Measurements from ENCODE around the gene SEC14L5. TPM values are rescaled to one million over a fixed set of nuclear protein-coding genes. Genes with fewer than 3 reads are reported as not detected.

The SEC14L5 gene
- total and polyA plus RNA-seq, 5 donors from 2014 or later = 1.5 TPM; not detected in 4

- no peaks in the 10 kb centered on the region for H3K36me3 Mint-ChIP-seq
- no peak for ATAC-seq (ENCODE audit: low read depth in 2 of 2)
Measured at GRCh38 chr16:4972938-4973587, 14.9 kb downstream of the SEC14L5 start.

GRCh38 chr16:4976079-4976478 is 17.9 kb downstream of the SEC14L5 start:
- ATAC-seq (ENCODE audit: low read depth in 2 of 2) (peak in 1 of 2 donors; percentile 46), DNase-seq (no peak)
- H3K4me1 Mint-ChIP-seq = no peaks in the 10 kb centered on the region

More at GRCh38 chr16:4972938-4973587, 14.9 kb downstream of the SEC14L5 start:
- no peak overlapping the region for H3K27ac ChIP-seq (ENCODE audit: insufficient read depth, low read length, poor library complexity, severe bottlenecking)
- no peaks in the 10 kb centered on the region for H3K4me1 ChIP-seq (ENCODE audit: control insufficient read depth, insufficient read depth, low read length, poor library complexity, severe bottlenecking)
- Mint-ChIP-seq H3K4me1 (no peaks in the 10 kb centered on the region), H3K27ac (peak overlapping the region in 1 of 3 donors; percentile 74), H3K27me3 (peaks cover 19% of the 10 kb centered on the region), H3K4me3 (no peak overlapping the region), H3K9me3 (peaks cover 0 to 4% (median 0%) of the 10 kb centered on the region in 7 donors)
- H3K27me3 ChIP-seq (ENCODE audit: control insufficient read depth, insufficient read depth, low read length) = no peaks in the 10 kb centered on the region
- no peak overlapping the region for H3K4me3 ChIP-seq (ENCODE audit: low read depth, low read length)
- no peaks in the 10 kb centered on the region for H3K36me3 ChIP-seq (ENCODE audit: control insufficient read depth, insufficient read depth, low read length)
- DNase-seq = peak in 1 of 3 donors; percentile 41
- no peaks in the 10 kb centered on the region for H3K9me3 ChIP-seq (ENCODE audit: control insufficient read depth in 2 of 2, low read length in 2 of 2)

GRCh38 chr16:4976611-4977145 is 18.5 kb downstream of the SEC14L5 start:
- DNase-seq = no peak
- H3K36me3 Mint-ChIP-seq = no peaks in the 10 kb centered on the region
- H3K27me3 Mint-ChIP-seq = peaks cover 14% of the 10 kb centered on the region
- no peaks in the 10 kb centered on the region for H3K9me3 ChIP-seq (ENCODE audit: control insufficient read depth in 2 of 2, low read length in 2 of 2)
- no peak overlapping the region for H3K4me3 Mint-ChIP-seq
- no peaks in the 10 kb centered on the region for H3K36me3 ChIP-seq (ENCODE audit: control insufficient read depth, insufficient read depth, low read length)
- peaks cover 0 to 4% (median 0%) of the 10 kb centered on the region in 7 donors for H3K9me3 Mint-ChIP-seq
- no peaks in the 10 kb centered on the region for H3K4me1 ChIP-seq (ENCODE audit: control insufficient read depth, insufficient read depth, low read length, poor library complexity, severe bottlenecking)
- H3K4me3 ChIP-seq (ENCODE audit: low read depth, low read length) = no peak overlapping the region
- no peak overlapping the region for H3K27ac ChIP-seq (ENCODE audit: insufficient read depth, low read length, poor library complexity, severe bottlenecking)
- H3K4me1 Mint-ChIP-seq = no peaks in the 10 kb centered on the region
- no peaks in the 10 kb centered on the region for H3K27me3 ChIP-seq (ENCODE audit: control insufficient read depth, insufficient read depth, low read length)
- ATAC-seq (ENCODE audit: low read depth in 2 of 2) = no peak
- H3K27ac Mint-ChIP-seq = no peak overlapping the region

More at GRCh38 chr16:4976079-4976478, 17.9 kb downstream of the SEC14L5 start:
- Histone ChIP-seq H3K27me3 (ENCODE audit: control insufficient read depth, insufficient read depth, low read length) (no peaks in the 10 kb centered on the region), H3K4me3 (ENCODE audit: low read depth, low read length) (no peak overlapping the region), H3K27ac (ENCODE audit: insufficient read depth, low read length, poor library complexity, severe bottlenecking) (no peak overlapping the region), H3K4me1 (ENCODE audit: control insufficient read depth, insufficient read depth, low read length, poor library complexity, severe bottlenecking) (no peaks in the 10 kb centered on the region), H3K9me3 (ENCODE audit: control insufficient read depth in 2 of 2, low read length in 2 of 2) (no peaks in the 10 kb centered on the region), H3K36me3 (ENCODE audit: control insufficient read depth, insufficient read depth, low read length) (no peaks in the 10 kb centered on the region)
- H3K36me3 Mint-ChIP-seq = no peaks in the 10 kb centered on the region
- H3K27me3 Mint-ChIP-seq = peaks cover 14% of the 10 kb centered on the region
- H3K4me3 Mint-ChIP-seq = no peak overlapping the region
- H3K9me3 Mint-ChIP-seq = peaks cover 0 to 4% (median 0%) of the 10 kb centered on the region in 7 donors
- H3K27ac Mint-ChIP-seq = no peak overlapping the region

- peaks cover 9% of the 10 kb centered on the region for H3K27me3 Mint-ChIP-seq
- H3K36me3 Mint-ChIP-seq = no peaks in the 10 kb centered on the region
- DNase-seq (no peak), ATAC-seq (ENCODE audit: low read depth in 2 of 2) (no peak)
- Histone ChIP-seq H3K36me3 (ENCODE audit: control insufficient read depth, insufficient read depth, low read length) (no peaks in the 10 kb centered on the region), H3K27me3 (ENCODE audit: control insufficient read depth, insufficient read depth, low read length) (no peaks in the 10 kb centered on the region), H3K27ac (ENCODE audit: insufficient read depth, low read length, poor library complexity, severe bottlenecking) (no peak overlapping the region), H3K4me3 (ENCODE audit: low read depth, low read length) (no peak overlapping the region), H3K4me1 (ENCODE audit: control insufficient read depth, insufficient read depth, low read length, poor library complexity, severe bottlenecking) (no peaks in the 10 kb centered on the region), H3K9me3 (ENCODE audit: control insufficient read depth in 2 of 2, low read length in 2 of 2) (peaks cover 0 to under 1% of the 10 kb centered on the region in 2 experiments)
- H3K4me1 Mint-ChIP-seq = no peaks in the 10 kb centered on the region
- peaks cover 0 to 4% (median under 1%) of the 10 kb centered on the region in 7 donors for H3K9me3 Mint-ChIP-seq
- no peak overlapping the region for H3K27ac Mint-ChIP-seq
- no peak overlapping the region for H3K4me3 Mint-ChIP-seq
Measured at GRCh38 chr16:4979164-4979563, 21.0 kb downstream of the SEC14L5 start.

- Mint-ChIP-seq H3K27me3 (peaks cover 12% of the 10 kb centered on the region), H3K36me3 (no peaks in the 10 kb centered on the region), H3K4me1 (no peaks in the 10 kb centered on the region), H3K27ac (no peak overlapping the region), H3K4me3 (no peak overlapping the region), H3K9me3 (peaks cover 0 to 8% (median 2%) of the 10 kb centered on the region in 7 donors)
- Histone ChIP-seq H3K36me3 (ENCODE audit: control insufficient read depth, insufficient read depth, low read length) (no peaks in the 10 kb centered on the region), H3K4me1 (ENCODE audit: control insufficient read depth, insufficient read depth, low read length, poor library complexity, severe bottlenecking) (no peaks in the 10 kb centered on the region), H3K27ac (ENCODE audit: insufficient read depth, low read length, poor library complexity, severe bottlenecking) (no peak overlapping the region), H3K27me3 (ENCODE audit: control insufficient read depth, insufficient read depth, low read length) (no peaks in the 10 kb centered on the region), H3K4me3 (ENCODE audit: low read depth, low read length) (no peak overlapping the region), H3K9me3 (ENCODE audit: control insufficient read depth in 2 of 2, low read length in 2 of 2) (peaks cover 0 to 5% of the 10 kb centered on the region in 2 experiments)
- DNase-seq (no peak), ATAC-seq (ENCODE audit: low read depth in 2 of 2) (no peak)
Measured at GRCh38 chr16:4979736-4980660, 21.9 kb downstream of the SEC14L5 start.

- H3K36me3 ChIP-seq (ENCODE audit: control insufficient read depth, insufficient read depth, low read length) = no peaks in the 10 kb centered on the region
- no peaks in the 10 kb centered on the region for H3K36me3 Mint-ChIP-seq
- no peak overlapping the region for H3K4me3 Mint-ChIP-seq
- no peak overlapping the region for H3K27ac Mint-ChIP-seq
- no peaks in the 10 kb centered on the region for H3K27me3 ChIP-seq (ENCODE audit: control insufficient read depth, insufficient read depth, low read length)
- ATAC-seq (ENCODE audit: low read depth in 2 of 2) (no peak), DNase-seq (no peak)
- H3K9me3 ChIP-seq (ENCODE audit: control insufficient read depth in 2 of 2, low read length in 2 of 2) = peaks cover 0 to 5% of the 10 kb centered on the region in 2 experiments
- no peak overlapping the region for H3K27ac ChIP-seq (ENCODE audit: insufficient read depth, low read length, poor library complexity, severe bottlenecking)
- H3K27me3 Mint-ChIP-seq = peaks cover 9% of the 10 kb centered on the region
- no peaks in the 10 kb centered on the region for H3K4me1 Mint-ChIP-seq
- peaks cover 0 to 8% (median under 1%) of the 10 kb centered on the region in 7 donors for H3K9me3 Mint-ChIP-seq
- H3K4me1 ChIP-seq (ENCODE audit: control insufficient read depth, insufficient read depth, low read length, poor library complexity, severe bottlenecking) = no peaks in the 10 kb centered on the region
- H3K4me3 ChIP-seq (ENCODE audit: low read depth, low read length) = no peak overlapping the region
Measured at GRCh38 chr16:4980691-4981090, 22.6 kb downstream of the SEC14L5 start.

GRCh38 chr16:4981473-4981872 is 23.3 kb downstream of the SEC14L5 start:
- peaks cover 0 to 8% (median 1%) of the 10 kb centered on the region in 7 donors for H3K9me3 Mint-ChIP-seq
- Histone ChIP-seq H3K4me1 (ENCODE audit: control insufficient read depth, insufficient read depth, low read length, poor library complexity, severe bottlenecking) (no peaks in the 10 kb centered on the region), H3K9me3 (ENCODE audit: control insufficient read depth in 2 of 2, low read length in 2 of 2) (peaks cover 0 to 5% of the 10 kb centered on the region in 2 experiments), H3K27ac (ENCODE audit: insufficient read depth, low read length, poor library complexity, severe bottlenecking) (no peak overlapping the region), H3K36me3 (ENCODE audit: control insufficient read depth, insufficient read depth, low read length) (no peaks in the 10 kb centered on the region), H3K4me3 (ENCODE audit: low read depth, low read length) (no peak overlapping the region), H3K27me3 (ENCODE audit: control insufficient read depth, insufficient read depth, low read length) (peaks cover 3% of the 10 kb centered on the region)
- peaks cover 16% of the 10 kb centered on the region for H3K27me3 Mint-ChIP-seq
- no peak overlapping the region for H3K4me3 Mint-ChIP-seq
- no peak overlapping the region for H3K27ac Mint-ChIP-seq
- DNase-seq (no peak), ATAC-seq (ENCODE audit: low read depth in 2 of 2) (no peak)
- no peaks in the 10 kb centered on the region for H3K36me3 Mint-ChIP-seq
- H3K4me1 Mint-ChIP-seq = no peaks in the 10 kb centered on the region
